GM18517 (cell line): Measurements from ENCODE around the gene BTD.

Experiments used
- ATAC-seq: cut with Tn5 transposase; IDR thresholded peaks from one replicate; pipeline ENCODE4 v1.9.1; 2021; ENCODE audit warnings: mild to moderate bottlenecking, moderate library complexity; ENCODE audit not compliant: unreplicated experiment

BTD gene

GRCh38 chr3:15635121-15635661 lies 33.6 kb downstream of the BTD start:
- no peak for ATAC-seq

GRCh38 chr3:15636028-15636709 lies 34.6 kb downstream of the BTD start:
- no peak for ATAC-seq

GRCh38 chr3:15637131-15637951 lies 35.8 kb downstream of the BTD start:
- ATAC-seq, result no peak

GRCh38 chr3:15638193-15638890 lies 36.8 kb downstream of the BTD start:
- ATAC-seq, result no peak

- ATAC-seq, result no peak
Measured at GRCh38 chr3:15638891-15639262, 37.3 kb downstream of the BTD start.

GRCh38 chr3:15645246-15645645 lies 43.7 kb downstream of the BTD start:
- no peak for ATAC-seq

GRCh38 chr3:15645740-15646501 lies 44.4 kb downstream of the BTD start:
- no peak for ATAC-seq

- ATAC-seq, result peak; percentile 26
Measured at GRCh38 chr3:15646851-15647511, 45.4 kb downstream of the BTD start.

GRCh38 chr3:15647611-15648167 lies 46.1 kb downstream of the BTD start:
- peak; percentile 94 for ATAC-seq

GRCh38 chr3:15649341-15649740 lies 47.8 kb downstream of the BTD start:
- ATAC-seq, result no peak

GRCh38 chr3:15649858-15650257 lies 48.3 kb downstream of the BTD start:
- no peak for ATAC-seq

- ATAC-seq, result no peak
Measured at GRCh38 chr3:15651396-15651795, 49.9 kb downstream of the BTD start.

- no peak for ATAC-seq
Measured at GRCh38 chr3:15653321-15653720, 51.8 kb downstream of the BTD start.

GRCh38 chr3:15654127-15654526 lies 52.6 kb downstream of the BTD start:
- no peak for ATAC-seq

- ATAC-seq, result no peak
Measured at GRCh38 chr3:15654891-15655290, 53.3 kb downstream of the BTD start.

GRCh38 chr3:15656342-15656741 lies 54.8 kb downstream of the BTD start:
- ATAC-seq, result no peak

GRCh38 chr3:15657016-15657415 lies 55.5 kb downstream of the BTD start:
- ATAC-seq, result no peak

GRCh38 chr3:15659254-15659975 lies 57.9 kb downstream of the BTD start:
- ATAC-seq, result no peak
